ENCODE data around the gene TMEM178B. TPM values are rescaled to one million over a fixed set of nuclear protein-coding genes. Genes with fewer than 3 reads are reported as not detected.

The TMEM178B gene
- total and polyA plus RNA-seq, 8 donors, result 0.16 to 5.6 (median 3.4) TPM

DNA sequence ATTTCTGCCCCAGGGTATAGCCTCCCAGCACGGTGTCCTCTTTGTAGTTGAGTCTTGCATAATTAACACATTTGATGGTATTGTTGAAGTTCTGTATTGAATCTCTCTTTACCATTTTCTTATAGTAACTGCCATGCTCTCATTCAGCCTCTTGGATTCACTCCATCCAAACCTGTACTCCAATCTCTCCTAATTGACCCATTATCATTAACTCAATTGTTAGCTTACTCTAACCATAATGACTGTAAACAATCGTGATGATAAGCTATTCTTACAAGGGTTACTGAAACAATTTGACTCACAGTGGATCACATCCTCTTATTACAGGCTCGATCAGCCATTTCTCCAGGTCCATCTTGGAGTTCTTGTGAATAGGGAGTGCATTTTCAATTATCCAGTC, 285.4 kb downstream of the TMEM178B start:
- H3K27me3 ChIP-seq, result no peaks in the 10 kb centered on the region
- TF ChIP-seq, protein P1, sequence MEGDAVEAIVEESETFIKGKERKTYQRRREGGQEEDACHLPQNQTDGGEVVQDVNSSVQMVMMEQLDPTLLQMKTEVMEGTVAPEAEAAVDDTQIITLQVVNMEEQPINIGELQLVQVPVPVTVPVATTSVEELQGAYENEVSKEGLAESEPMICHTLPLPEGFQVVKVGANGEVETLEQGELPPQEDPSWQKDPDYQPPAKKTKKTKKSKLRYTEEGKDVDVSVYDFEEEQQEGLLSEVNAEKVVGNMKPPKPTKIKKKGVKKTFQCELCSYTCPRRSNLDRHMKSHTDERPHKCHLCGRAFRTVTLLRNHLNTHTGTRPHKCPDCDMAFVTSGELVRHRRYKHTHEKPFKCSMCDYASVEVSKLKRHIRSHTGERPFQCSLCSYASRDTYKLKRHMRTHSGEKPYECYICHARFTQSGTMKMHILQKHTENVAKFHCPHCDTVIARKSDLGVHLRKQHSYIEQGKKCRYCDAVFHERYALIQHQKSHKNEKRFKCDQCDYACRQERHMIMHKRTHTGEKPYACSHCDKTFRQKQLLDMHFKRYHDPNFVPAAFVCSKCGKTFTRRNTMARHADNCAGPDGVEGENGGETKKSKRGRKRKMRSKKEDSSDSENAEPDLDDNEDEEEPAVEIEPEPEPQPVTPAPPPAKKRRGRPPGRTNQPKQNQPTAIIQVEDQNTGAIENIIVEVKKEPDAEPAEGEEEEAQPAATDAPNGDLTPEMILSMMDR (IDR thresholded peaks at IDR 0.05), result no peak
- no peaks in the 10 kb centered on the region for H3K36me3 ChIP-seq
- intact Hi-C loops (cut with DNase I), result no loop called here
- DNase-seq (no peak), ATAC-seq (no peak)
- H3K4me3 ChIP-seq, result no peak overlapping the region
- no peak overlapping the region for H3K27ac ChIP-seq
- no peaks in the 10 kb centered on the region for H3K9me3 ChIP-seq
- H3K4me1 ChIP-seq, result no peaks in the 10 kb centered on the region

DNA sequence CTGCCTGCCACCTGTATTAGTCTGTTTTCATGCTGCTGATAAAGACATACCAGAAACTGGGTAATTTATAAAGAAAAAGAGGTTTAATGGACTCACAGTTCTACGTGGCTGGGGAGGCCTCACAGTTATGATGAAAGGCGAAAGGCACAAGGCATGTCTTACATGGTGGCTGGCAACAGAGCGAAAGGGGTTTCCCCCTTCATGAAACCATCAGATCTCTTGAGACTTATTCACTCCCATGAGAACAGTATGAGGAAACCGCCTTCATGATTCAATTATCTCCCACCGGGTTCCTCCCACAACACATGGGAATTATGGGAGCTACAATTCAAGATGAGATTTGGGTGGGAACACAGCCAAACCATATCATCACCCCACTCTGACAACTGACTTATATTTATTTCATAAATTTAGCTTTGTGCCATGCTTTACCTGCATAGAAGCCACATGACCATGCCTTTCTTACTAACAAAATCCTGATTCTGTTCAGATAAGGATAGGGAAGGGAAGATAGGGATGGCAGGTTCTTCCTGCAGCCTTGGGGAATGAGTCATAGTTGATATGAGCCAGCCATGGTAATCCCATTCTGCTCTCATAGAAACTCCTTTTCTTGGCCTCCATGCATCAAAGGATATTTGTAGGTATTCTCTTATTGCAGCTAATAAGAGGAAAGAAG, 286.0 kb downstream of the TMEM178B start:
- TF ChIP-seq, protein P1 (IDR thresholded peaks at IDR 0.05), result no peak
- ATAC-seq (no peak), DNase-seq (no peak)
- Histone ChIP-seq H3K4me3 (no peak overlapping the region), H3K27ac (no peak overlapping the region), H3K9me3 (no peaks in the 10 kb centered on the region), H3K27me3 (no peaks in the 10 kb centered on the region), H3K36me3 (no peaks in the 10 kb centered on the region), H3K4me1 (no peaks in the 10 kb centered on the region)
- intact Hi-C loops (cut with DNase I), result no loop called here

DNA sequence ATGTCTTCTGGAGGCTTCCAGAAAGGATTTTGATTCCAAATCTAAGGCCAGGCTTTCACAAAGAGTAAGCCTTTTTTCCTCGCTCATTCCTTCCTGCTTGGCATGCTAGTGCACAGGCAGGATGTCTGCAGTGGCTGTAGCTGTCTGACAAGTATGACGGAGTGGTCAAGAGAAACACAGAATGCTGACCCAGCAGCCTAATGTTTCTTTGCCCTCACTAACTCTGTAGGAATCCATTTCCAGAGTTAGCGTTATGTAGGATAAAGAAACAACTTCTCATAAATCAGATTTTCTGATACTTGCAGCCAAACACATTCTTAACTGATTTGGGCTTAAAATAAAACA, 286.5 kb downstream of the TMEM178B start:
- intact Hi-C loops (cut with DNase I), result no loop called here
- no peaks in the 10 kb centered on the region for H3K27me3 ChIP-seq
- no peaks in the 10 kb centered on the region for H3K36me3 ChIP-seq
- H3K4me3 ChIP-seq, result no peak overlapping the region
- TF ChIP-seq, protein P1 (IDR thresholded peaks at IDR 0.05), result no peak
- DNase-seq (no peak), ATAC-seq (no peak)
- H3K4me1 ChIP-seq, result no peaks in the 10 kb centered on the region
- H3K9me3 ChIP-seq, result no peaks in the 10 kb centered on the region
- no peak overlapping the region for H3K27ac ChIP-seq

DNA sequence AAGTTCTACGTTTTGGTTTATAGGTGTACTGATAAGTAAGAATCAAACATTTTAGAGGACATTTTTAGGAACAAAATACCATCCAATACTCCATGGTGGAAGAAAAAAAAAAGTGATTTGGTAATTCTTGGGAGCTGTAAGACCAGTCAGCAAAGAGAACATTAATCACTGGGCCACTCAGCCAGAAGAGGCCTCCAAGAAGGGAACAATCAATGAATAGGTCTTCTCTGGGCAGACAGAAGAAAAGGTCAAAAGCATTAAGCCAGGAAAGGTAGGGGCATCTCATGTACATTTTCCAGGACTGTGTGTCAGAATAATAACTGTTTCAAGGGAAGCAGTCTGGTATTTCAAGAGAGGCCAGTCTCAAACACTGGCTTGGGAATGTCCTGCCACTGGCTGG, 286.9 kb downstream of the TMEM178B start:
- ATAC-seq, result no peak
- no peak overlapping the region for H3K27ac ChIP-seq
- no peak for DNase-seq
- H3K4me1 ChIP-seq, result no peaks in the 10 kb centered on the region
- intact Hi-C loops (cut with DNase I), result no loop called here
- no peaks in the 10 kb centered on the region for H3K27me3 ChIP-seq
- no peaks in the 10 kb centered on the region for H3K36me3 ChIP-seq
- no peak overlapping the region for H3K4me3 ChIP-seq
- H3K9me3 ChIP-seq, result no peaks in the 10 kb centered on the region
- TF ChIP-seq, protein P1 (IDR thresholded peaks at IDR 0.05), result no peak

DNA sequence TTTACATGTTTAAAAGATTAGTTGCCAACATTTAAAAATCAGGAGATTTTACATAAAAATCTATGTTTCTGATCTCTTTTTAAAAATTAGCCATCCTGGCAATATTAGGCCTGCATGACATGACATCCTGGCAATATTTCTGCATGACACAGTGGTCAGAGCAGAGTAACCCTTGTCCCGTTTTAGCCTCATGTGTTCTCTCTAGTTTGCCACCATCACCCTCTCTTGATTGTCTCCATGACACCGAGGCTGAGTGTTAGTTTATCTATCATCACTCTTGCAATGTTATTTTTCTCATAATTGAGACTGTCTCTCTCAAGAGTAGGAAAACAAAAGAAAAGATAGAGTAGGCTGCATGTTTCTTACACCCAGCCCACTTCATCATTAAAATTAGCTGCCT, 287.6 kb downstream of the TMEM178B start:
- Histone ChIP-seq H3K27me3 (no peaks in the 10 kb centered on the region), H3K4me1 (no peaks in the 10 kb centered on the region), H3K36me3 (no peaks in the 10 kb centered on the region), H3K4me3 (no peak overlapping the region), H3K27ac (no peak overlapping the region), H3K9me3 (no peaks in the 10 kb centered on the region)
- TF ChIP-seq, protein P1 (IDR thresholded peaks at IDR 0.05), result no peak
- DNase-seq, result no peak
- ATAC-seq, result no peak
- intact Hi-C loops (cut with DNase I), result no loop called here
